GM18873 (cell line): ENCODE data around the gene GGCX.
A peak's percentile ranks its signal among the peaks of the same experiment; 100 is the strongest.
"Not testable (repeated sequence)": the region's sequence is repeated elsewhere in the genome, so short reads cannot be mapped to it uniquely, and the experiment has no call there.

Experiments used
- ATAC-seq: cut with Tn5 transposase; IDR thresholded peaks from one replicate; pipeline ENCODE4 v1.9.1; 2021; ENCODE audit warnings: mild to moderate bottlenecking, moderate library complexity, moderate number of reproducible peaks; ENCODE audit not compliant: unreplicated experiment, low FRiP score

GGCX gene

GRCh38 chr2:85561280-85562212 is at the start of gene GGCX:
TSS of gene GGCX (minus strand) at chr2:85561493. CDS start at chr2:85561428, 65 bp downstream.
- ATAC-seq, result peak; percentile 80

DNA sequence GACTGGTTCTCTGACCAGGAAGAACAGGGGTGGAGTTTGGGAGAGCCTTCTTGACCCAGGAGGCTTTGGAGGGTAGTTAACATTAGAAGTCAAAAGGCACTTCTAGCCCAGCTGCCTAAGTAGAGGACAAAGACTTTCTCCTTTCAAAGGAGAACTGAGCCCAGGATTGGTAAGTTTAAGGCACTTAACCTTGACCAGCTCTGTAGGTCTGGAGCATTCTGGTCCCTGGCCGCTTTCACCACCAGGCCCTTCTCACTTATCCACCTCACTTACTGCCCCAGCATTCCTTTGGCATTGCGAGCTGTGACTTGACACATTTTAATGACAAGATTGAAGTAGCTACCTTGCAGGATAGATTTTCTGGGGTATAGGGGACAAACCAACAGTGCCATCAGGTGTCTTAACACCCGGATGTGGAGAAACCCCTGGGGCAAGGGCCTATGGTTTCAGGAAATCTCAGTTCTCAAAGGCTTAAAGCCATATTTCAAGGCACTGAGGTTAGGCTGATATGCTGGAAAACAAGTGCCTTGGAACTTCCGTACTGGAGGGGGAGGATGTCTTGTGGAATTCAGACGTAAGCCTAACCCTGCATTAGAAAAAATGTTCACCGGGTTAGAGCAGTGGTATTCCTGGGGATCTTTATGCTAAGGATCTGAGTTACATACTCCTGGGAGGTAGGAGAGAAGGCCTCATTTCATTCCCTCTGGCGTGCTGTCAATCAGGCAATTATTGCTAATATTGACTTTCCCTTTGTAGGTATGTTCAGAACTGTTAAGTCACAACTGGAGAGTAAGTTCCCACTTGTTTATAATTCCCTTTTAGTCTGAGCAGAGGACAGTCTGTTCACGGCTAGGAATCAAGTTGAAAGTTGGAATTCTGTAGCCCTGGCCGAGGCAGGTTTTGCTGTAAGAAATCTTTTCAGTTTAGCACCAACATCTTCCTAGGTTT is 46.2 kb upstream of the GGCX start:
- ATAC-seq, result no peak

DNA sequence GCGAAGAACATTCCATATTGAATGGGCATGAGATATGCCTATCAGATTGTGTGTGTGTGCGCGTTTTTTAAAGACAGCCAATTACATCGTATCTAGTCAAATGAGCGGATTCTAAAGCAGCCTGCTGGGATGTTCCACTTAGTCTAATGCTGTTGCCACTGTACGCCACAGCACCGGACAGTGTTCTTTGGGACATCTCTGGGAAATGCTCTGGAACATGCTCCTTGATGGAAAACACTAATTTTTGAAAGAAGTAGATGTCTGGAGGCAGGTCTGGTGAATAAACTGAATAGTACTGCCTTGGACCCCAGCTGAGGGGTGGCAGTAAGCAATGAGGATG is 44.8 kb upstream of the GGCX start:
- no peak for ATAC-seq

DNA sequence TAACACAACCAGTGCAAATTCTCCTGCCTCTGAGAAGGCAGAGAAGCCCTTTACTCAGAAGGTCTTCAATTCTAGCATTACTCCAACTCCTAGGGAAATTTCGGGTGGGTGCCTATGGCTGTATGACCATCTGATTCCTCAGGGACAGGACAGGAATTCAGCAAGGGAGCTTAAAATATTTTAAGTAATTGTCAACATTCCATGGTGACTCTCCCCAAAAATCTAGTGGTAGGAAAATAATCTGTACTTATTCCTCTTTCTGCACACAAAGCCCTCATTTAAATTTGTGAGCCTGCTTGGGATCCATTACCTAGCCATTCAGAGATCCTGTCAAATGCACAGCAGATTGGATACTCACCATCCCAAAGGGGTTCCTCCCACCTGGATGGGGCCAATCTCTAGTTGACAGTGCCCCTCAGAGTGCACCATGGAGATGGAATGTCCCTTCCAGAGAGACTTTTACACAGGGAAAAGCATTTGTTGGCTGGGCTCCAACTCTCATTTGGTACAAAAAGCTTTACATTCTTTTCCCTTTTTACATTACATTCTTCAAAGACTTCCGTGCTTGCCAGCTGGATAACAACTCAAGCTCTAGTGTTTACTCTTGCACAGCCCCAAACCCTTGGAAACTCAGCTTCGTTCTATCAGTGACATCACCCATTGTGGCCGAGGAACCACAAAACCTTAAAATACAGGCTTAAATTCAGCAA is 44.3 kb upstream of the GGCX start:
- ATAC-seq, result no peak

- ATAC-seq, result no peak
Measured at GRCh38 chr2:85604568-85605339, 43.5 kb upstream of the GGCX start.

DNA sequence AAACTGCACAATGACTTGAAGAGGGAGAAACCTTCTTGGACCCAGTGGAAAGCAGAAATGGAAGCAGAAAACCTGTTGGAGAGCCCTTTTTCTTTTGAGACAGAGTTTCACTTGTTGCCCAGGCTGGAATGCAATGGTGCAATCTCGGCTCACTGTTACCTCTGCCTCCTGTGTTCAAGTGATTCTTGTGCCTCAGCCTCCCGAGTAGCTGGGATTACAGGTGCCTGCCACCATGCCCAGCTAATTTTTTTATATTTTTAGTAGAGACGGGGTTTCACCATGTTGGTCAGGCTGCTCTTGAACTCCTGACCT is 42.8 kb upstream of the GGCX start:
- not testable (repeated sequence) for ATAC-seq

DNA sequence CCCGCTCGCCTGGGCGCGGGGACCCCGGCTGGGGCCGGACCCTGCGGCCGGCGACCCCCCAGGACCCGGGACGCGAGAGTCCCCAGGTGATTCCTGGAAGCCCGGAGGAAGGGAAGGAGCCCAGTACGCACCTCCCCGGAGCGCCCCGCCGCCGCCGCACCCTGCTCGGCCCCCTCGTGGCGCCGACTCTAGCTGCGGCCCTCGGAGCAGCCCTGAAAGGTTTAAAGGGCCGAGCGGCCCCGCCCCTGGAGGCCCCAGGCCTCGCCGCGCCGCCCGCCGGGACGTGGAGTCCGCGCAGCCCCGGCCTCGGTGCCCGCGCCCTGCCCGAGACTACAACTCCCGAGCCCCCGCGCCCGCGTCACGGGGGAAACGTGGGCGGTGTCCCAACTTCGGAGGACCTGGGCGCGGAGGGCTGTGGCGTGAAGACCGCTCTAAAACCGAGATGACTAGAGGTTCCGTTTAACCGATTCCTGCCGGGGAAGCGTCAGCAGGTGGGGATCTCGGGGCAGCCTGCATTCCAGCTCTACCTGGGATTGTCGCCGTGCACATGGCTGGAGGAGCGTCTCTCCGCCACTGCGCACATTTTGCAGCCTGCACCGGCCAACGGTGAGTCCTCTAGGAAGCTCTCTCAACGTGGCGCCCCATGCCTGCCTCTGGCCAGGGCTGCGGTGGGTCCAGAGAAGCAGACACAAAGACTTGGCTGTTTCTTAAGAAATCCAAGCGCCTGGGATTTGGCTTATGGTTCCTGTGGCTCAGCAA is 41.4 kb upstream of the GGCX start, which contains the start of gene TMEM150A:
TSS of gene TMEM150A (minus strand) at position 223 of the 759 bp plus-strand sequence. CDS start 750 bp downstream, outside the sequence.
- peak; percentile 82 for ATAC-seq

- peak; percentile 31 for ATAC-seq
Measured at GRCh38 chr2:85601771-85602475, 40.6 kb upstream of the GGCX start.

DNA sequence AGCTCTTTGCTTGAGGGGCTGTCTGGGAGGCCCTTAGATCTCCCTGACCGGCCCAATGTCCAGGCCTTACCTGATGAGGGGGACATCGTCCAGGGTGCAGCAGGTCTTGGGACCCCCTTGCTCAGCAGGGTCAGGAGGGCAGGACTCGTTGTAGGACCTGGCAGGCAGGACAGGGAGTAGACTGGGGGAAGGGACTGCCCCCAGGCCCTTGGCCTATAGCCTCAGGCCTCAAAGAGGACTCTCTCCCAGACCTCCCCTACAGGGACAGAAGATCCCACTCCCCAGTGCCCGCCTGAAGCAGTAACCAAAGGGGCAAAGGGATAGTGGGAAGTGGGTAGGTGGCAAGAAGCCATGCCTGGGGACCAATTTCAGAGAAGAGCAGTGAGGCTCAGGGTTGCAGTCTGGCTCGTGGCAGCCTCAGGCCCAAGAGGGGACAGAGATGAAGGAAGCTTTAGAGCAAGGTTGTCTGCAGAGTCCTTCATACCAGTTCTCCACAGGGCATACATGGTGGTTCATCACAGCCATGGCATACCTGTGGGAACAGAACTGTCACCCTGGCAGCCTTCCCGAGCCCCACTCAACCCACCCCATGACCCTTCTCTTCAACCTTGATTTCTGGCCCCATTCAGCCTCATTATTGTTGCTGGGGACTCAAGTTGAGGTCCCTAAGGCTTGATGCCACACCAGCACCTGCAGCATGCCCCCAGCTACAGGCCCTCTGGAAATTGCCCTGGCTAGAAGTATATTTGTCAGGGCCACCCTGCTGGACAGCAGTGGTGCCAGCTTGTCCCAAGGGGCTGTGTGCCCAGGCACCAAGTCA is 39.9 kb upstream of the GGCX start:
- no peak for ATAC-seq

DNA sequence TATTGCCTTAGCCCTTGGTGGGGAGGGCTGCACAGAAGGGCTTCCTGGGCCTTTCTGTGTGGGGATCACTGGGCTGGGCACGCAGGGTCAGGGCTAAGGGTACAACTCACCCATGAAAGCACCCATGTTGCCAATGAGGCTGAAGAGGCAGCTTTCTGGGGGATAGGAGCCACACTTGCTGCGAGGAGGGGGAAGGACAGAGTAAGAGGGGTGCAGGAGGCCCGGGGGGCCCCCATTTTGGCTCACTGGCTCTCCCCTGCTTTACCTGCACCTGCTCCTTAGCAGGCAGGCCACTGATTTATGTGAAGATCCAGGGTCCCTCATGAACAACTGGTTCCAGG is 38.9 kb upstream of the GGCX start:
- no peak for ATAC-seq

DNA sequence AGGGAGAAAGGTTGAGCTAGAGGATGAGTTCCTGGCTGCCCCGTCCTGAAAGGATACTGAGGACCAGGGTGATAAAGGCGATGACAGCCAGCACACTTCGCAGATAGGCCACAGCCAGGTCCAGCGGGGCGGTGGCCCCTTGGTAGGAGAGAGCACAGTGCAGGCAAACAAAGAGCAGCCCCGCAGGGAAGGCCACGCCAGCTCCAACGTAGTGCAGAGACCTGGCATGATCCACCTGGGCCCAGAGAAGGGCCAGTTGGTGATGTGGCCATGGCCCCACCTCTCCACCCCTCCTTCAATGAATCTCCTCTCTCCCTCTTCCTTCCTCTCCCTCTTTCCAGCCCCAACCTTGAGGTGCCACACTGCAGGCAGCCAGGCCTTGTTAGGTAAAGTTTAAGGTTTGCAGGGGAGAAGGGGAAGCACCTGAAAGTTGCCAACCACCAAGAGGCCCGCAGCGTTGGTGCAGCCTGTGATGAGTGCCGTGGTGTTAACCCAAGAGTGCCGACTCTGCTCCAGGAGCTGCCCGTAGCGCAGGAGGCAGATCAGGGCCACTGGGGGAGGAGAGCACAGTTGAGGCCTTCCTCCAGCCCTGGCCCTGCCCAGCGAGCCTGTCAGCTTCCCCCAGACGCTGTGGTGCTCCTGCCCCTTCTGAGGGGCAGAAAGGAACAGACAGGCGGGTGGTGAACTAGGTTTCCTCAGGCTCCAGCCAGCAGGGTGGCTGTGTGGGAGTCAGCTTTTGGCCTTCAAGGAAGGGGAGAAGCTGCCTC is 38.4 kb upstream of the GGCX start:
- ATAC-seq, result no peak

- no peak for ATAC-seq
Measured at GRCh38 chr2:85598594-85599340, 37.5 kb upstream of the GGCX start.

DNA sequence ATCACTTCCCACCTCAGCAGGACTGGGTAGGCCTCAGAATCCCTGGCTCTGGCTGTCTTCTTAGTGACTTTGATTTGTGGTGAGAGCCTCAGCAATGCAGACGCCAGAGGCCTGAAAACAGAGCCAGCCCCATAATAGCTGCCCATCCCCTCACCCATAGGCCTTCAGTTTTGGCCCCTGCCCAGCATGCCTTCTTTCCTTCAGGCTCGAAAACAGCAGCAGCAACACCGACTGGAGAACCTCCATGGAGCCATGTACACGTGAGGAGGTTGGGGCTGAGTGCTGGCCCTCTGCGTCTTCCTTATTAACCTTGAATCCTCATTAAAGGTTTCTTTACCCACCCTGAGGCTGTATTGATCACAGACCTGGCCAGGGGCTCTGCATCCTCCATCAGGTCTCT is 35.9 kb upstream of the GGCX start:
- ATAC-seq, result no peak

- no peak for ATAC-seq
Measured at GRCh38 chr2:85596486-85597143, 35.3 kb upstream of the GGCX start.

- no peak for ATAC-seq
Measured at GRCh38 chr2:85596026-85596333, 34.7 kb upstream of the GGCX start.
